Activated CD8-positive, alpha-beta memory T cell treated with anti-CD3 and anti-CD28 coated beads for 48 hours (primary cell): ENCODE data around the gene TMEM120B.

Experiments used
- DNase-seq, 3 experiments: peaks; one replicate each; pipeline ENCODE4 v3.0.0-alpha.2; 2020; ENCODE audit warnings: low read depth in 2 of 3, low spot score in 2 of 3

The TMEM120B gene

GRCh38 chr12:121802485-121802842, 89.9 kb downstream of the TMEM120B start:
- no peak for DNase-seq

- DNase-seq, result peak; percentile 66 to 83 (median 75)
Observed at GRCh38 chr12:121802843-121803698, 90.5 kb downstream of the TMEM120B start.

- no peak for DNase-seq
Observed at GRCh38 chr12:121803861-121804416, 91.4 kb downstream of the TMEM120B start, which contains the start of gene SETD1B. Gene SETD1B (plus strand): TSS chr12:121804009. CDS start chr12:121804738, 729 bp downstream.

- DNase-seq, result no peak
Observed at GRCh38 chr12:121804417-121805111, 92.0 kb downstream of the TMEM120B start.

GRCh38 chr12:121805171-121806008, 92.8 kb downstream of the TMEM120B start:
- no peak for DNase-seq

GRCh38 chr12:121806009-121806545, 93.5 kb downstream of the TMEM120B start:
- DNase-seq, result no peak

GRCh38 chr12:121806546-121807423, 94.2 kb downstream of the TMEM120B start:
- DNase-seq, result no peak

GRCh38 chr12:121807642-121808347, 95.2 kb downstream of the TMEM120B start:
- DNase-seq, result no peak

GRCh38 chr12:121808623-121809022, 96.1 kb downstream of the TMEM120B start:
- no peak for DNase-seq

- DNase-seq, result no peak
Observed at GRCh38 chr12:121809712-121810116, 97.2 kb downstream of the TMEM120B start.

GRCh38 chr12:121810234-121810817, 97.8 kb downstream of the TMEM120B start:
- DNase-seq, result no peak

- DNase-seq, result no peak
Observed at GRCh38 chr12:121810833-121811433, 98.4 kb downstream of the TMEM120B start.

- peak in 1 of 3 experiments; percentile 42 for DNase-seq
Observed at GRCh38 chr12:121811434-121812319, 99.1 kb downstream of the TMEM120B start.

- no peak for DNase-seq
Observed at GRCh38 chr12:121812320-121812871, 99.8 kb downstream of the TMEM120B start.

- no peak for DNase-seq
Observed at GRCh38 chr12:121812921-121813896, 100.7 kb downstream of the TMEM120B start.

GRCh38 chr12:121813951-121814350, 101.4 kb downstream of the TMEM120B start:
- DNase-seq, result no peak
